ENCODE measurements around the gene BANF1. TPM values are rescaled to one million over a fixed set of nuclear protein-coding genes. Genes with fewer than 3 reads are reported as not detected.
A peak's percentile ranks its signal among the peaks of the same experiment; 100 is the strongest.

BANF1 gene
- total and polyA plus RNA-seq, 2 of the 13 experiments (the other 11 are each of a cell fraction or from before 2014, with no cell fraction given), result 40.5 to 86.5 TPM

DNA sequence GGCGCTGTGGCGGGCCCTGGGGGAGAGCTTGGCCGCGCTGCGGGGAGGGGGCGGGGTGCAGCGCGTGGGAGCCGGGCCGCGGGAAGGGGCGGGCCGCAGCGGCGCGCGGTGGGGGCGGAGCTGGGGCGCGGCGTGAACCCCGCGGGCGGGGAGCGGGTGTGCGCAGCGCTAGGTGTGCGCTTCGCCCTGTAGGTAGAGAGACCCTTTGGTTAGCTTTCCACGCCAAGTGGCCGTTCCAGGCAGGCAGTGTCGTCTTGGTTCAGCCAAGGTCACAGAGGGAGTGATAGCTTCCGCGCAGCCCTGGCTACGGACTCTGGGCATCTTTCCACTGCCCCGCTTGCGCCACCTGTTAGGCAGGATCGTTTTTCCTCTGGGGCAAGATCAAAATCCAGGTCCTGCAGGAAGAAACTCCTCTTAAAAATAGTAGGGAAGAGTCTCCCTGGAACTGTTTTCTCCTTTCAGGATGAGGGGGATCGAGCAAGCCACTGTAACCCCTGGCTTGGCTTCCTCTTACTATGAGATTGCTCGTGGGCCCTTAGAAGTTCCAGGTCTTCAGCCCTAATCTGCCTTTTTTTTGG is 434 bp downstream of the BANF1 start (continued):
- TF ChIP-seq, protein P1, sequence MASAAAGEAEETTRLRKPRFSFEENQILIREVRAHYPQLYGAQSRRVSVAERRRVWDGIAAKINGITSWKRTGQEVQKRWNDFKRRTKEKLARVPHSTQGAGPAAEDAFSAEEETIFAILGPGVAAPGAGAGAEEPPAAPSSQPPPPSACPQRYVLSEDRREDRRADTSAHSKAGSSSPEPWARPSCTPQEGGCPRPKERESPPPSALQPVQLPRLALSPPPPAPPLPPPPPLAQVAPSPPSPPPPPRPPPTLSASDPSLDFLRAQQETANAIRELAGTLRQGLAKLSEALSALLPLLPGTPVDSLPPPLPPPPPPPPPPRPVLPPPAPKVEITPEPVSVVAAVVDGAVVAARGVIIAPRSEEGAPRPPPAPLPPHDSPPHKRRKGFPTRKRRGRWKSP (CRISPR knock-in tag; IDR thresholded peaks at IDR 0.05), result peak; percentile 70
- TF ChIP-seq ZNF496 (CRISPR knock-in tag; IDR thresholded peaks at IDR 0.05; ENCODE audit: insufficient replicate concordance), result no peak
- TF ChIP-seq ZNF3 (CRISPR knock-in tag; IDR thresholded peaks at IDR 0.05), result no peak
- TF ChIP-seq ZNF777 (CRISPR knock-in tag; IDR thresholded peaks at IDR 0.05), result no peak
- TF ChIP-seq RARG (CRISPR knock-in tag; IDR thresholded peaks at IDR 0.05; ENCODE audit: low read depth), result no peak
- TF ChIP-seq, protein P2, sequence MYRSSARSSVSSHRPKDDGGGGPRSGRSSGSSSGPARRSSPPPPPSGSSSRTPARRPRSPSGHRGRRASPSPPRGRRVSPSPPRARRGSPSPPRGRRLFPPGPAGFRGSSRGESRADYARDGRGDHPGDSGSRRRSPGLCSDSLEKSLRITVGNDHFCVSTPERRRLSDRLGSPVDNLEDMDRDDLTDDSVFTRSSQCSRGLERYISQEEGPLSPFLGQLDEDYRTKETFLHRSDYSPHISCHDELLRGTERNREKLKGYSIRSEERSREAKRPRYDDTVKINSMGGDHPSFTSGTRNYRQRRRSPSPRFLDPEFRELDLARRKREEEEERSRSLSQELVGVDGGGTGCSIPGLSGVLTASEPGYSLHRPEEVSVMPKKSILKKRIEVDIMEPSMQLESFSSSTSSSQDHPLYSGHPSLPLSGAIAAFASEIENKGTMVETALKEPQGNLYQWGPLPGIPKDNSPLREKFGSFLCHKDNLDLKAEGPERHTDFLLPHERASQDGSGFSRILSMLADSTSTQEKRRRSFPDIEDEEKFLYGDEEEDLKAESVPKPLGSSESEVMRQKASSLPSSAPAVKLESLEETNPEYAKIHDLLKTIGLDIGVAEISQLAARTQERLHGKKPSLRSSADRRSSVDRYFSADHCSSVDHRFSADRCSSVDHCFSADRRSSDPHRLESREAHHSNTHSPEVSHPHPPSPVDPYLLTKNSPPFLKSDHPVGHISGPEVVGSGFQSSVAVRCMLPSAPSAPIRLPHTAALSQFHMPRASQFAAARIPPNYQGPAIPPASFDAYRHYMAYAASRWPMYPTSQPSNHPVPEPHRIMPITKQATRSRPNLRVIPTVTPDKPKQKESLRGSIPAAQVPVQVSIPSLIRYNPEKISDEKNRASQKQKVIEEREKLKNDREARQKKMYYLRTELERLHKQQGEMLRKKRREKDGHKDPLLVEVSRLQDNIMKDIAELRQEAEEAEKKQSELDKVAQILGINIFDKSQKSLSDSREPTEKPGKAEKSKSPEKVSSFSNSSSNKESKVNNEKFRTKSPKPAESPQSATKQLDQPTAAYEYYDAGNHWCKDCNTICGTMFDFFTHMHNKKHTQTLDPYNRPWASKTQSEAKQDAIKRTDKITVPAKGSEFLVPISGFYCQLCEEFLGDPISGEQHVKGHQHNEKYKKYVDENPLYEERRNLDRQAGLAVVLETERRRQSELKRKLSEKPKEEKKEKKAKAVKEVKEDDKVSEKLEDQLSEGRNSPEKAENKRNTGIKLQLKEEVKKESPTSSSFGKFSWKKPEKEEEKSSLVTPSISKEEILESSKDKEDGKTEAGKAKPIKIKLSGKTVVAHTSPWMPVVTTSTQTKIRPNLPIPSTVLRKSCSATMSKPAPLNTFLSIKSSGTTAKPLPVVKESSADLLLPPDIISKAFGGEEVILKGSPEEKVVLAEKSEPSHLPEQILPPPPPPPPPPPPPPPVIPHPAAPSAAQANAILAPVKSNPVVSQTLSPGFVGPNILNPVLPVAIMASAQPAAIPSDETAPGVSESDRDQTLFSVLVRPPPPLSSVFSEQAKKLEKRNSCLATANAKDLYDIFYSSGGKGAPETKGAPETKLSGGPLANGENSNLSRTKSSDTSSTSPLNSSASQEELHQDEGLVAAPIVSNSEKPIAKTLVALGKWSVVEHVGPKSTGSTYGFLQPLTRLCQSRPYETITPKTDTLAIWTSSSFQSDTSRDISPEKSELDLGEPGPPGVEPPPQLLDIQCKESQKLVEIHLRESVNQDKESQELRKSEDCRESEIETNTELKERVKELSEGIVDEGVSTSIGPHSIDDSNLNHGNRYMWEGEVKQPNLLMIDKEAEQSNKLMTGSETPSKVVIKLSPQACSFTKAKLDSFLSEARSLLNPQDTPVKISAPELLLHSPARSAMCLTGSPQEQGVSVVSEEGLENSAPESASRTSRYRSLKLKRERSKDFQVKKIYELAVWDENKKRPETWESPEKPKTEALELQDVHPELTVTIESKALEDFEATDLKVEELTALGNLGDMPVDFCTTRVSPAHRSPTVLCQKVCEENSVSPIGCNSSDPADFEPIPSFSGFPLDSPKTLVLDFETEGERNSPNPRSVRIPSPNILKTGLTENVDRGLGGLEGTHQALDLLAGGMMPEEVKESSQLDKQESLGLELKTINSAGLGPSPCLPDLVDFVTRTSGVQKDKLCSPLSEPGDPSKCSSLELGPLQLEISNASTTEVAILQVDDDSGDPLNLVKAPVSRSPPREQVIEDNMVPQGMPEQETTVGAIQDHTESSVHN (CRISPR knock-in tag; IDR thresholded peaks at IDR 0.05), result no peak
- TF ChIP-seq EED (CRISPR knock-in tag; IDR thresholded peaks at IDR 0.05), result no peak
- TF ChIP-seq ZNF788 (CRISPR knock-in tag; IDR thresholded peaks at IDR 0.05; ENCODE audit: borderline replicate concordance), result 0 out of 2 replicates have a peak, but pooled peaks have one; percentile 41
- TF ChIP-seq, protein P3, sequence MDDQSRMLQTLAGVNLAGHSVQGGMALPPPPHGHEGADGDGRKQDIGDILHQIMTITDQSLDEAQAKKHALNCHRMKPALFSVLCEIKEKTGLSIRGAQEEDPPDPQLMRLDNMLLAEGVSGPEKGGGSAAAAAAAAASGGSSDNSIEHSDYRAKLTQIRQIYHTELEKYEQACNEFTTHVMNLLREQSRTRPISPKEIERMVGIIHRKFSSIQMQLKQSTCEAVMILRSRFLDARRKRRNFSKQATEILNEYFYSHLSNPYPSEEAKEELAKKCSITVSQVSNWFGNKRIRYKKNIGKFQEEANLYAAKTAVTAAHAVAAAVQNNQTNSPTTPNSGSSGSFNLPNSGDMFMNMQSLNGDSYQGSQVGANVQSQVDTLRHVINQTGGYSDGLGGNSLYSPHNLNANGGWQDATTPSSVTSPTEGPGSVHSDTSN (CRISPR knock-in tag; IDR thresholded peaks at IDR 0.05; ENCODE audit: borderline replicate concordance), result no peak
- no peak for TF ChIP-seq CC2D1A (CRISPR knock-in tag; IDR thresholded peaks at IDR 0.05)
- no peak for TF ChIP-seq ZNF484 (CRISPR knock-in tag; IDR thresholded peaks at IDR 0.05; ENCODE audit: borderline replicate concordance, low read depth)
- TF ChIP-seq JUND (CRISPR knock-in tag; IDR thresholded peaks at IDR 0.05), result no peak
- TF ChIP-seq ZEB1 (IDR thresholded peaks at IDR 0.05; ENCODE audit: insufficient replicate concordance, low read depth), result no peak
- peak; percentile 22; the same call in 1 of the 2 replicates for TF ChIP-seq RBFOX2 (IDR thresholded peaks at IDR 0.05; ENCODE audit: low read depth, low read length)
- TF ChIP-seq SRSF9 (IDR thresholded peaks at IDR 0.05; ENCODE audit: borderline replicate concordance, insufficient read depth, low read depth, low read length, poor library complexity, severe bottlenecking), result no peak
- TF ChIP-seq, protein P4, sequence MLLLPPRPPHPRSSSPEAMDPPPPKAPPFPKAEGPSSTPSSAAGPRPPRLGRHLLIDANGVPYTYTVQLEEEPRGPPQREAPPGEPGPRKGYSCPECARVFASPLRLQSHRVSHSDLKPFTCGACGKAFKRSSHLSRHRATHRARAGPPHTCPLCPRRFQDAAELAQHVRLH (CRISPR knock-in tag; IDR thresholded peaks at IDR 0.05; ENCODE audit: borderline replicate concordance, low read depth), result no peak
- no peak for TF ChIP-seq MTA3 (CRISPR knock-in tag; IDR thresholded peaks at IDR 0.05)

Measured in HepG2 (cell line).